HG02610 (cell line): Measurements from ENCODE around the gene CNTN4.

Experiments
- ATAC-seq: cut with Tn5 transposase; IDR thresholded peaks from one replicate; pipeline ENCODE4 v1.9.1; 2021; ENCODE audit warnings: mild to moderate bottlenecking, moderate library complexity; ENCODE audit not compliant: unreplicated experiment

Gene CNTN4

GRCh38 chr3:3081381-3082233, 982.9 kb downstream of the CNTN4 start:
- ATAC-seq = peak; percentile 46

GRCh38 chr3:3082234-3082924, 983.7 kb downstream of the CNTN4 start:
- ATAC-seq = peak; percentile 88

- no peak for ATAC-seq
Observed at GRCh38 chr3:3084890-3085289, 986.2 kb downstream of the CNTN4 start.

DNA sequence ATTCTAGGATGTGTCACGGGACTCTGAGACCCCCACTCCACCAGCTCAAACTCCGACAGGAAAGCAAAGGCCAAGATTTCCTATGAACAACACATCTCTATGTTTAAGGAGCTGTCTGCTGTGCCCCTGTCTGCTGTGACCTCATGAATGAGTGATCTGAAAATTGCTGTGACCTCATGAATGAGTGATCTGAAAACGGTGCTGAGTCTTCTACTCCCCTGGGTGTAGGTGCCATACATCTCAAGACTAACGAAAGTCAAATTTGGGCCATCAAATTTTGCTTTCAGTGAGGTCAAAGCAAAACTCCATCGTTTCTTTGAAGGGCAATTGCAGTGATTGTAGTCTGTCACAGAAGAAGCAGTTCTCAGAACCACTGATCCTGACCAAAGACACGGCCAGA, 987.1 kb downstream of the CNTN4 start:
- no peak for ATAC-seq

DNA sequence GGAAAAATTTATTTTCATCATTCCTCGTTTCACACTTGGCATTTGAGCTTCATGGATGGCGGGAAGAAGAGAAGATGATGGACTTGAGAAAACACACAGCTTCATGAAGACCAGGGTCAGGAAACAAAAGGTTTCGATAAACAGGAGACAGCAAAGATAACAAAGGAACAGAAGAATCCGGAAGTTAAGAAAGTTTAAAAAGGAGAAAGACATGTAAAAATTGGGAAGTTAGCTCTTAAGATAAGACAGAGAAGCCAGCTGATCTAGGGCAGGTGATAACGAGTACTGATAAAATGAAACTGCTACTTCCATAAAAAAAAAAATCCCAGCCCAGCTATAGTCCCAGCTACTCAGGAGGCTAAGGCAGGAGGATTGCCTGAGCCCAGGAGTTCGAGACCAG, 987.6 kb downstream of the CNTN4 start:
- no peak for ATAC-seq

- ATAC-seq = no peak
Observed at GRCh38 chr3:3087279-3087678, 988.6 kb downstream of the CNTN4 start.

DNA sequence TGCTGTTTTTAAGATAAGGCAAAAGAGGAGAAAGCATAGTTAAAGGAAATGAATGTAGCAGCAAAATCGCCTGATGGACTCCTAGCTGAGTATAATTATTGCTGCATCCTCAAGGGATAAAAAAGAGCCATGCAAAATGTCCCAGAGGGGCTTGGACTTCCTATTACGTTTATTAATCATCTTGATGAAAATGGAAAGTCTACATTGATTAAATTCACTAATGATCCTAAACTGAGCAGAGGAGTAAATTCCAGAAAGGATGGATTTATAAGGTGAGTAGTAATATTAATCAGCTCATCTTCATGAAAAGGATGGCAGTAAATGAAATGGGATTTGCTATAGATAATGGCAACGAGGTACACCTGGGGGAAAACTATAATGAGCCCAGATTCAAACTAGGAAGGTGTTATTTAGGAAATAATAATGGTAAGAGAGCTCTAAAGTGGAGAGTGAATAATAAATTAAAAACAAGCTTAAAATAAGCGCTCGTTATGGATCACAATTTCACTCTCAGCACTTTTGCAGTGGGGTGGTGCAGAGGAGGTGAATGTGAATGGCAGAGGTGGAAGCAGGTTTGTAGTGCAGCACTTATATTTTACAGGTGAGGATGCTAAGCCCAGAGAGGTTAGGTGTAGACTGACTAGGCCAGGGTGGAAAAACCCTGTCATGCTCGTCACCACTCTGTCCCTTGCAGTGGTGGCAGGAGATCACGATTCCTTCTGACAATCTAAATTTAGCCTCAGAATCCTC, 989.2 kb downstream of the CNTN4 start:
- no peak for ATAC-seq

DNA sequence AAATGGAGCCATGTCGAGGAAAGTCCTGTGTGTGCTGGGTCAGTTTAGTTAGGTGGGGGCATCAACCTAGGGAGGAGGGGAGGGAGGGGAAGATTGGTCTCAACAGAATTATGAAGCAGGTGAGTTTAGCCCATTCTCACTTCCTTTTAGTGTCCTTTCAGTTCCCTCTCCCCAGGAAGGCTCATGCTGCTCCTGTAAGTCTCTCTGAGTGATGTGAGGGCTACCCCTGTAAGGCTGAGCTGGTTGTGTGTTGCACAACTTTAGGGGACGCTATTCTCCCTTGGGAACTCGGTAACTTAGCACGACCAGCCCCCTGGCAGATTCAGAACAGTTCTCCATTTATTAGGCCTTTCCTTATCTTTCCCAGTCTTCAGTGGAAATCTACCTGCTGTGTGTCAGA, 990.4 kb downstream of the CNTN4 start:
- peak; percentile 95 for ATAC-seq

DNA sequence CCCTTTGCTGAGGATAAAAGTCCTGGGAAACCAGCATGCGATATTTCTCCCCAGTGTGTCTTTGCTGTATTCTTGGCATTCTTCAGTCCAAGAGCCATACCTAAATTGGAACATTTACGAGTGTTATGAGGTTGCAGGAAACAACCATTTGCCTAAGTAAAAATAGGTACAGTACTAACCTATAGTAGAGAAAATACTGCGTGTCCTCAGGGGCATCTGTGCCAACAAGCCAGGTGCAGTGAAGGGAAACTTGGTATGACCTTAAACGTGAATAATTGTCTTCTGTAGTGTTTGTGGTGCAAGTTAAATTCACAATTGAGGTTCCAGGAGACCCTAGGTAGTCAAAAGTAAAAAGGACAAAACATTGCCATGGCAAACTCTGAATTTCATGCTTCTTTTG, 999.3 kb downstream of the CNTN4 start:
- no peak for ATAC-seq

- peak; percentile 45 for ATAC-seq
Observed at GRCh38 chr3:3101660-3102458, 1003.2 kb downstream of the CNTN4 start.

DNA sequence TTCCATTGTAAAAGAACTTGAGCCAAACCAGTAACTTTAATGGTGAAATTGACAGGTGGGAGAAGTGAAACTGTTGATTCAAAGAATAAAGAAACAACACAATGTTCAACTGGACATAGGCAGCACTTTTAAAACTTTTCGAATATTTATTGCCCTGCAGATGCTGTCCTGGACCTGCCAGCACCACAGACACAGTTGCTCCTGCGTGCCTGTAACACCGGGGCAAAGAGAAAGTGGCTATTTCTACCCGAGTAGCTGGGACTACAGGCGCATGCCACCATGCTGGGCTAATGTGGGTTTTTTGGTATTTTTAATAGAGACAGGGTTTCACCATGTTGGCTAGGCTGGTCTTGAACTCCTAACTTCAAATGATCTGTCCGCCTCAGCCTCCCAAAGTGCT, 1004.1 kb downstream of the CNTN4 start:
- ATAC-seq = no peak

DNA sequence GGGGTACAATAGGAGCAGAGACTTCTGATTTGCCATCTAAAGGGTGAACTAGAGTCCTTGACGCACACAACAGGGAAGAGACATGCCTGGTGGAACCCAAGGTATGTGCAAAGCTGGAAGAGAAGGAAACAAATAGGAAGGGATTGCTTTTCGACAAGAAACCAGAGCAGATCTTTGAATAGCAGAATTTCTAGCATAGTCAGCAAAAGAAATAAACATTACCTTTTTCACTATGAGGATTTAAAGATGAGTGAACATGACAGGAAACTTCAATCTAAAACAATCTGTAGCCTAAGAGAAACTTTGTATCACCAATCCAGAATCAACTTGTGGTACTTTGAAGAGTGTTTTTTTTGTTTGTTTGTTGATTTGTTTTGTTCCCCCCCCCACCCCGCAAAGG, 1006.6 kb downstream of the CNTN4 start:
- no peak for ATAC-seq

GRCh38 chr3:3105815-3106214, 1007.1 kb downstream of the CNTN4 start:
- ATAC-seq = no peak

DNA sequence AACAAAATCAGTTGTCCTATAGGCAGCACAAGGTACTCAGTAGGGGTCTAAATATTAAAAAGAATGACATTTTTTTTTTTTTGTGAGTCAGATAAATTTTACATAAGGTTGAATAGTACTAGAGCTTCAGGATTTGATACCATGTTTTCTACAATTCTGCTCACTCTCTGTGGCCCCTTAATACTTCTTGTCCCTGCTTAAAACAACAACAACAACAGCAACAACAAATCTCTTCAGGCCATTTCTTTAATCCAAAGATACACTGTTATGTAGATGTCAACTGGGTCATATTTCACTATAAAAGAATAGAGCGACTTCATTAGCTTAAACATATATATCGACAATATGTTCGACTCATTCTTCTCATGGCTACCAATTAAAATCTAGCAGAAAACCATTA, 1008.5 kb downstream of the CNTN4 start:
- ATAC-seq = no peak
